Measurements from ENCODE around the gene HDAC4. TPM values are rescaled to one million over a fixed set of nuclear protein-coding genes. Genes with fewer than 3 reads are reported as not detected.

The HDAC4 gene
- total and polyA plus RNA-seq, 9 of the 15 experiments (the other 6 are each of a cell fraction or from before 2014, with no cell fraction given) = 0.11 to 20.2 (median 4.0) TPM

DNA sequence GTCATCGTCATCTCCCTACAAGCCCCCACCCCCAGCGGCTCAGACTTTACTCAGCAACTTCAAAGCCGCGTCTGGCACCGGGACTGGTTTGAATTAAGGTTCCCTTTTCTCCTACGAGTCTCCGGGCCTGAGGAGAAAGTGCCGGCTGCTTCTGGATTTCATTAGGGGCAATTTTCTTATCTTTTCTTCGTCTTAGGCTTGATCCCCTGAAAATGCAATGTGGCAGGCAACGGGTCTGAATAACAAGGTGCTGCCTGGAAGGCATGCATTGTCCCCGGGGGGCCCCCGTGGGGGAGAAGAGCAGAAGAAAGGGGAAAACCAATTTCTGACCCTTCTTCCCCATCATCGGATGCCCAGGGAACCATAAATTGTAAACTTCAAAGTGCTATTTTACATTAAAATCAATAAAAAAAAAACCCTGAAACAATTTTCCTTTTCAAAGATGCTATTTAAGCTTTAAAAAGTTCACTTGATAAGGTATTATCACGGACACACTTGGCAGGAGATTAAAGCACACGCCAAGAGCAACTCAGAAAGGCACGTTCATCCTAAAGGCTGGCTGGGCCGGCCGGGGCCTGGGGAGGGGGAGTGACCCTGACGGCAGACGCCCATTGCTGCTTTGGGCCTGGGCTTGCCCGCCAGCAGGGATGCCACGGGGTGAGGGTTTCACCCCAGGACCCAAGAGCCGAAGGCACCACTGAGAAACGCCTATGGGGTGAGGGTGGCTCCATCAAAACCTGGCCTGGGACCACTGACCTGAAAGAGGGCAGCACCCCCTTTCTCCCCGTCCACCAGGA, 322.5 kb downstream of the HDAC4 start:
- Histone ChIP-seq H2AFZ (ENCODE audit: low read depth, low read length) (no peak overlapping the region), H4K20me1 (replicated peaks; ENCODE audit: control insufficient read depth, insufficient read depth, low read length) (no peaks in the 10 kb centered on the region), H3K4me1 (replicated peaks in 1 of 2; ENCODE audit: control insufficient read depth in 2 of 2, insufficient read depth in 2 of 2, low read length in 2 of 2) (no peaks in the 10 kb centered on the region), H3K36me3 (ENCODE audit: control insufficient read depth, insufficient read depth, low read length) (0 out of 3 replicates have a peak, but pooled peaks cover 2% of the 10 kb centered on the region), H3K9me3 (replicated peaks; ENCODE audit: control insufficient read depth, insufficient read depth, low read depth, low read length) (no peaks in the 10 kb centered on the region), H3K9me1 (ENCODE audit: control insufficient read depth, insufficient read depth, low read length) (no peaks in the 10 kb centered on the region), H3K9ac (ENCODE audit: insufficient read depth in 1 of 2, low read depth in 2 of 2, low read length in 2 of 2) (no peak overlapping the region), H3K27me3 (ENCODE audit: control insufficient read depth in 2 of 2, insufficient read depth in 2 of 2, low read length in 2 of 2) (no peaks in the 10 kb centered on the region), H3K4me2 (ENCODE audit: insufficient read depth, low read length) (no peak overlapping the region), H3K79me2 (ENCODE audit: control insufficient read depth, insufficient read depth, low read length) (no peaks in the 10 kb centered on the region), H3K27ac (ENCODE audit: extremely low read depth, low read depth, low read length) (no peak overlapping the region), H3K4me3 (no peak overlapping the region)
- POLR2A ChIA-PET = no interaction called here
- CTCF ChIA-PET (ENCODE audit: low intra/inter-chr PET ratio) = no interaction called here
- intact Hi-C loops (cut with micrococcal nuclease) (no loop called here), in situ Hi-C loops (cut with MboI) (no loop called here)
- ATAC-seq (no peak), DNase-seq (ENCODE audit: extremely low read depth in 1 of 4, low spot score in 3 of 4) (no peak), FAIRE-seq (no peak)
- BruUV-seq (replicated peaks) = no TSS peak
- no peak for TF ChIP-seq NFYB (IDR thresholded peaks at IDR 0.05; ENCODE audit: extremely low read depth, insufficient read length)
- no peak for TF ChIP-seq TEAD4 (IDR thresholded peaks at IDR 0.05; ENCODE audit: low read length)
- no peak for TF ChIP-seq TEAD4 (CRISPR knock-in tag; IDR thresholded peaks at IDR 0.05; ENCODE audit: borderline replicate concordance)
- no peak for TF ChIP-seq SETDB1 (IDR thresholded peaks at IDR 0.05; ENCODE audit: low read length)
- TF ChIP-seq JUND (IDR thresholded peaks at IDR 0.05; ENCODE audit: borderline replicate concordance, low read depth, low read length) = no peak
- TF ChIP-seq JUND (tag; IDR thresholded peaks at IDR 0.05; ENCODE audit: borderline replicate concordance, low read depth, low read length) = no peak
- TF ChIP-seq SRF (CRISPR knock-in tag; IDR thresholded peaks at IDR 0.05) = no peak
- TF ChIP-seq FOXP1 (CRISPR knock-in tag; IDR thresholded peaks at IDR 0.05) = no peak
- TF ChIP-seq MEF2D (tag; conservative IDR thresholded peaks at IDR 0.05; ENCODE audit: low read depth) = no peak
- no peak for TF ChIP-seq ZNF23 (CRISPR knock-in tag; IDR thresholded peaks at IDR 0.05)
- no peak for TF ChIP-seq ZNF780A (CRISPR knock-in tag; IDR thresholded peaks at IDR 0.05)
- TF ChIP-seq PHB2 (IDR thresholded peaks at IDR 0.05; ENCODE audit: low read depth) = no peak
- no peak for TF ChIP-seq KAT7 (CRISPR knock-in tag; IDR thresholded peaks at IDR 0.05; ENCODE audit: borderline replicate concordance)
- TF ChIP-seq ZNF589 (CRISPR knock-in tag; IDR thresholded peaks at IDR 0.05; ENCODE audit: low read depth) = no peak
- TF ChIP-seq, protein P1, sequence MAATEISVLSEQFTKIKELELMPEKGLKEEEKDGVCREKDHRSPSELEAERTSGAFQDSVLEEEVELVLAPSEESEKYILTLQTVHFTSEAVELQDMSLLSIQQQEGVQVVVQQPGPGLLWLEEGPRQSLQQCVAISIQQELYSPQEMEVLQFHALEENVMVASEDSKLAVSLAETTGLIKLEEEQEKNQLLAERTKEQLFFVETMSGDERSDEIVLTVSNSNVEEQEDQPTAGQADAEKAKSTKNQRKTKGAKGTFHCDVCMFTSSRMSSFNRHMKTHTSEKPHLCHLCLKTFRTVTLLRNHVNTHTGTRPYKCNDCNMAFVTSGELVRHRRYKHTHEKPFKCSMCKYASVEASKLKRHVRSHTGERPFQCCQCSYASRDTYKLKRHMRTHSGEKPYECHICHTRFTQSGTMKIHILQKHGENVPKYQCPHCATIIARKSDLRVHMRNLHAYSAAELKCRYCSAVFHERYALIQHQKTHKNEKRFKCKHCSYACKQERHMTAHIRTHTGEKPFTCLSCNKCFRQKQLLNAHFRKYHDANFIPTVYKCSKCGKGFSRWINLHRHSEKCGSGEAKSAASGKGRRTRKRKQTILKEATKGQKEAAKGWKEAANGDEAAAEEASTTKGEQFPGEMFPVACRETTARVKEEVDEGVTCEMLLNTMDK (IDR thresholded peaks at IDR 0.05; ENCODE audit: borderline replicate concordance, insufficient read depth, low read depth, low read length, poor library complexity, severe bottlenecking) = no peak
- TF ChIP-seq, protein P2, sequence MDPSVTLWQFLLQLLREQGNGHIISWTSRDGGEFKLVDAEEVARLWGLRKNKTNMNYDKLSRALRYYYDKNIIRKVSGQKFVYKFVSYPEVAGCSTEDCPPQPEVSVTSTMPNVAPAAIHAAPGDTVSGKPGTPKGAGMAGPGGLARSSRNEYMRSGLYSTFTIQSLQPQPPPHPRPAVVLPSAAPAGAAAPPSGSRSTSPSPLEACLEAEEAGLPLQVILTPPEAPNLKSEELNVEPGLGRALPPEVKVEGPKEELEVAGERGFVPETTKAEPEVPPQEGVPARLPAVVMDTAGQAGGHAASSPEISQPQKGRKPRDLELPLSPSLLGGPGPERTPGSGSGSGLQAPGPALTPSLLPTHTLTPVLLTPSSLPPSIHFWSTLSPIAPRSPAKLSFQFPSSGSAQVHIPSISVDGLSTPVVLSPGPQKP (CRISPR knock-in tag; IDR thresholded peaks at IDR 0.05) = no peak
- 79% methylated on average over 7 of the region's 25 CpGs for WGBS (ENCODE audit: insufficient coverage, low coverage, missing lambda C conversion rate)
